Loucy (cell line): ENCODE results near the gene PAX1.

ENCODE experiments used
- EZH2phosphoT487 ChIP-seq: fragments of 200-600 bp; IDR thresholded peaks from 2 replicates; pipeline ENCODE4 v1.6.1; 2018; ENCODE audit warnings: antibody characterized with exemption, mild to moderate bottlenecking, moderate library complexity, borderline replicate concordance
- TF ChIP-seq, protein P1 (sequence below): fragments of 200-600 bp; sonication (generic); conservative IDR thresholded peaks from 2 replicates; pipeline ENCODE4 v1.5.1; 2014; ENCODE audit warnings: mild to moderate bottlenecking, antibody characterized with exemption, low read length

DNA sequence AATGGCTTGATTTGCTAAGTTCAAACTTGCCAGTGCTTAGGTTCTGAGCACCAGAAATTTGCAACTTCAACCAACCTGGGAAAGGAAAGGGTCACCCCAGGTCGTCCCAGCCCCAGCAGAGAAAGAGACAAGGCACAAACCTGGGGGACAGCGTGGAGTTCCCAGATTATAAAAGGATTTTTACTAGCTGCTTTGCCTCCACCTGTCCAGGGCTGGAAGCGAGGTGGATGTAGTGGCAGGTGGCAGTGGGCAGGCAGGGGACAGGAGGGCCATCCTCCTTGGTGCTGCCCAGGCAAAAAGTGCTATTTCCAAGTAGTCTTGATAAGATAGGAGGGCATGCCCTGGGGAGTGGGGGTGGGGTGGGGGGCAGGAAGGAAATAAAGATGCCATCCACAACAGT lies 4.9 kb downstream of the PAX1 start:
- TF ChIP-seq, protein P1, sequence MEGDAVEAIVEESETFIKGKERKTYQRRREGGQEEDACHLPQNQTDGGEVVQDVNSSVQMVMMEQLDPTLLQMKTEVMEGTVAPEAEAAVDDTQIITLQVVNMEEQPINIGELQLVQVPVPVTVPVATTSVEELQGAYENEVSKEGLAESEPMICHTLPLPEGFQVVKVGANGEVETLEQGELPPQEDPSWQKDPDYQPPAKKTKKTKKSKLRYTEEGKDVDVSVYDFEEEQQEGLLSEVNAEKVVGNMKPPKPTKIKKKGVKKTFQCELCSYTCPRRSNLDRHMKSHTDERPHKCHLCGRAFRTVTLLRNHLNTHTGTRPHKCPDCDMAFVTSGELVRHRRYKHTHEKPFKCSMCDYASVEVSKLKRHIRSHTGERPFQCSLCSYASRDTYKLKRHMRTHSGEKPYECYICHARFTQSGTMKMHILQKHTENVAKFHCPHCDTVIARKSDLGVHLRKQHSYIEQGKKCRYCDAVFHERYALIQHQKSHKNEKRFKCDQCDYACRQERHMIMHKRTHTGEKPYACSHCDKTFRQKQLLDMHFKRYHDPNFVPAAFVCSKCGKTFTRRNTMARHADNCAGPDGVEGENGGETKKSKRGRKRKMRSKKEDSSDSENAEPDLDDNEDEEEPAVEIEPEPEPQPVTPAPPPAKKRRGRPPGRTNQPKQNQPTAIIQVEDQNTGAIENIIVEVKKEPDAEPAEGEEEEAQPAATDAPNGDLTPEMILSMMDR: no peak
- no peak for TF ChIP-seq EZH2phosphoT487
